HG03280 (cell line): Measurements from ENCODE around the gene KIF16B.
"Not testable (repeated sequence)": the region's sequence is repeated elsewhere in the genome, so short reads cannot be mapped to it uniquely, and the experiment has no call there.

Experiments
- ATAC-seq: cut with Tn5 transposase; IDR thresholded peaks from one replicate; pipeline ENCODE4 v1.9.1; 2021; ENCODE audit warnings: mild to moderate bottlenecking, moderate library complexity; ENCODE audit not compliant: unreplicated experiment

KIF16B gene

GRCh38 chr20:16439540-16439939 is 133.7 kb downstream of the KIF16B start:
- ATAC-seq: not testable (repeated sequence)

- no peak for ATAC-seq
Observed at GRCh38 chr20:16438100-16438499, 135.1 kb downstream of the KIF16B start.

DNA sequence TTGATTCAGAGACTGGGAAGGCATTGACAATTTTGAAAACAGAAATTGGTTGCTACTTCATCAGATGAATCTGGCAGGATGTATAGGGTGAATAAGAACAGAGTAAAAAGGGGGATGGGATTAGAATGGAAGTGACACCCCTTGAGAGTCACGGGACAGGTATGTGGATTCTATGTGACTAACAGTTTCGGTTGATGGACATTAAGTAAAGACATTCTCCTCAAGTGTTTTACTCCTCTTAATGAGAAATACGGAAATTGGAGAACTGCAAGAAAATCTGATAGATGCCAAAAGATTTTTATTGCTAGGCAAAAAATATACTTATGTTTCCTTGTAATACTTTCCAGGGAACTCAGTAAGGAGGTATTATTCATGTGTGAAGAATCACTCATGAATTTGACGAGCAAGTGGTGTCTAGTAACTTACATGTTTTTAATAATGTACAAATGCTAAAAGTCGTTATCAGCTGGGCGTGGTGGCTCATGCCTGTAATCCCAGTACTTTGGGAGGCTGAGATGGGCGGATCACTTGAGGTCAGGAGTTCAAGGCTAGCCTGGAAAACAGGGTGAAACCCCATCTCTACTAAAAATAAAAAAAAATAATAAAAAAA is 135.8 kb downstream of the KIF16B start:
- no peak for ATAC-seq

DNA sequence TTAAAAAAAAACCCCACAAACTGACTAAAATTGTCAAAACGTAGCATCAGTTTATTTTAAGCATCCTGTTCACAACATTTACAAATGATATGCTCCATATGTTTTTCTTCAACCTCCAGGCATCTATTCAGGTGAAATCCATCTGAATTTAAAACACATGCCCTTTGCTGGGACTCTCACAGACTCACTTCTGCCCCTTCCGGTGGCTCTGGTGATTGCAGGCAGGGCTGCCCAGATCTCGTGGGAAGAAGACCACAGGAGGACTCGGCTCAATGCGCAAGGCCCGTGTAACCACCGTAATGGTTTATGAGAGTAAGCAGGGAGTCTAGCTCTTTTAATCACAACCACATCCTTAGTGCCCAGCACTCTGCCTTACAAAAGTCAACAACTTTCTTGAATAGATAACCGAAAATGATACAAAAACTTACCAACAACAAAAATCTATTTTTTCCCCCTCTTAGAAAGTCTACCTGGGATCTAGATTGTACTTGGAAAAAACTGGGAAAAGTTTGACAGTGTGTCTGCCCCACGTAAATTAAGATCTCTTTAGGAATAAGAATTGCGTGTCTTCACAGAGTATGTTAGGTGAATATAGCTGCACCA is 139.1 kb downstream of the KIF16B start:
- ATAC-seq: peak; percentile 90

- no peak for ATAC-seq
Observed at GRCh38 chr20:16433293-16433580, 140.0 kb downstream of the KIF16B start.

GRCh38 chr20:16432466-16433292 is 140.6 kb downstream of the KIF16B start:
- ATAC-seq: no peak

- ATAC-seq: no peak
Observed at GRCh38 chr20:16428112-16428511, 145.1 kb downstream of the KIF16B start.

- no peak for ATAC-seq
Observed at GRCh38 chr20:16427571-16427970, 145.7 kb downstream of the KIF16B start.

DNA sequence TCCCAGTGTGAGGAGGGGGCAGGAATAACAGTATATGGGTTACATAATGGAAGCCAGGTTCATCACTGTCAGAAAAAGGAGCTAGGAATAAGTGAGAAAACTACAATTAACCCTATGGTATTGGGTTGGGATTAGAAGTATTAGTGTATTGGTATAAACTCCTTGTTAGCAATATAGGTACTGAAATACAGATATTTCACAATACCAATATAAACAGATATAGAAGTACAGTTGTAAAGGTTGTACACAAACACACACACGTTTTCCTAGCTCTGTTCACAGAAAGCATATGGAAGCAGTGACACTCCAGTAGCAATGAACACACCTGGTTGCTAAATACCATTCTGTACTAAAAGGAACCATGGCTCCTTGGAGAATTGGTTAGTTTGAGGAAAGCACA is 148.5 kb downstream of the KIF16B start:
- no peak for ATAC-seq

DNA sequence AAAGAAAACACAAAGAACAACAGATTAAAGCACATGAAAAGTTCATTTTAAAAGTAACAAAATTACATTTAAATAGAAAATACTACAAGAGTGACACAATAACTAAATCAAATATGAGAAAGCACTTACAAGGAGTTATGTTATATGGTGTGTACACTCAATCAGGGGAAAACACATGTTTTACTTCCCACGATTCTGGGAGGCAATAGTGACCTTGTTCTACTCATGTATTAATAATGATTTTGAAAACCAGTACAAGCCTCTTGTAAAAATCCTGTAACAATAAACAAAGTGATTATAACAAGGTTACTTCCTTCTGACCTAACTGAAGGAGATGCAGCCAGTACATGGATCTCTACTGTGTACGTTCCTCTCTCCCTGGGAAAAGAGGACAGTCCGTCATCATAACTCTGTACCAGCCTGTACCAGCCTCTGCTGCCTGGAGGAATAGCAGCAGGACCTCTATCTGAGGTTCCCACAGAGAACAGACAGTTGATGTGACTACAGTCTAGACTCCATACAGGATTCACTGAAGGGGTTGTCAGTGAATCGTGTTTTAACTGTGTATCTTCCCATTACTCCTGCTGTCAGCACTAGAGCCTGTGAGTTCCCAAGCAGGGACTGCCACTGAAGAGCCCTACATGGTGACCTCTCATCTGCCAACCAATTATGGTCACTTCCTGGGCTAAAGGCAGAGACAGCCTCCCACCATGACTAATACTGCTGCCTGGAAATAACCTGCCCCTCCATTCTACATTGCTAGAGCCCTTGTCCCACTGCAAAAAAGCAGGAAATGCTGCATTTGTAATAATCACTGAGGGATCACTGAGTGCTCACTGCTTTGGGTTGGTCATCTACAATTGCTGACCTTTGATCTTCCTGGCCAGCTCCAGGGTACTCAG is 149.7 kb downstream of the KIF16B start:
- ATAC-seq: no peak

- no peak for ATAC-seq
Observed at GRCh38 chr20:16419138-16419715, 154.0 kb downstream of the KIF16B start.

DNA sequence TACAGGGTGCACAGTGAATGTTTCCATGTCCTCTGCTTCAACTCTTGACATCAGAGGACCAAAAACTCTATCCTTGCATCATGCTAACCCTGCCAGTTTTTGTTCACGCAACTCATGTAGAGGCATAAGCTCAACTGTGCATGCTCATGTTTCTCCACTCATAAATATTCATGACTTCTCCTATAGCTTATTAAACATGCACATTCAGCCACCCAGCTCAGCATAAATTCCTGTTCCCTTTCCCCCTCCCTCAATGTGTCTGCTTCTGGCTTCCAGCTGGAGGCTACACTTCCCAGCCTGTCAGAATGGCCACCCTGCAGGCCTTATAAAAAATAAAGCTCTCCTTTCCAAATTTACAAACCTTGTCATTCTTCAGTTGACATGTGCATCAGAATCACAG is 154.6 kb downstream of the KIF16B start:
- ATAC-seq: no peak

DNA sequence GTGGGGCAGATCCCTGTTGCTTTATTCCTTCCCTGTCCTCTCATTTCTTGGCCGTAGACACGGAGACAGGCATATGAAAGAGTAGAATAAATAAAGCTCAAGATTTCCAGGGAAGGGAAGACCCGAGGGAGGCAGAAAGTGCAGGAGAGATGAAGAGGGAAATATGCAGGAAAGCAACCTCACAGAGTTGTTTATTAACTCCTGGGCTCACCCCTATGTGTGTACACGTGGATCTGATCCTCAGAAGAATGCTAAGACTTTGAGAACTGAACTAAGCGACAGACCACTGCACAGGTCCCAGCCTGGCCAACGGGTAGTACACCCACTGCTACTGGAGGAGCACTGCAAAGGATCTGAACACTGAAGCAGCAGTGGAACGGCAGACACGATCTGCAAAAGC is 156.2 kb downstream of the KIF16B start:
- ATAC-seq: no peak

DNA sequence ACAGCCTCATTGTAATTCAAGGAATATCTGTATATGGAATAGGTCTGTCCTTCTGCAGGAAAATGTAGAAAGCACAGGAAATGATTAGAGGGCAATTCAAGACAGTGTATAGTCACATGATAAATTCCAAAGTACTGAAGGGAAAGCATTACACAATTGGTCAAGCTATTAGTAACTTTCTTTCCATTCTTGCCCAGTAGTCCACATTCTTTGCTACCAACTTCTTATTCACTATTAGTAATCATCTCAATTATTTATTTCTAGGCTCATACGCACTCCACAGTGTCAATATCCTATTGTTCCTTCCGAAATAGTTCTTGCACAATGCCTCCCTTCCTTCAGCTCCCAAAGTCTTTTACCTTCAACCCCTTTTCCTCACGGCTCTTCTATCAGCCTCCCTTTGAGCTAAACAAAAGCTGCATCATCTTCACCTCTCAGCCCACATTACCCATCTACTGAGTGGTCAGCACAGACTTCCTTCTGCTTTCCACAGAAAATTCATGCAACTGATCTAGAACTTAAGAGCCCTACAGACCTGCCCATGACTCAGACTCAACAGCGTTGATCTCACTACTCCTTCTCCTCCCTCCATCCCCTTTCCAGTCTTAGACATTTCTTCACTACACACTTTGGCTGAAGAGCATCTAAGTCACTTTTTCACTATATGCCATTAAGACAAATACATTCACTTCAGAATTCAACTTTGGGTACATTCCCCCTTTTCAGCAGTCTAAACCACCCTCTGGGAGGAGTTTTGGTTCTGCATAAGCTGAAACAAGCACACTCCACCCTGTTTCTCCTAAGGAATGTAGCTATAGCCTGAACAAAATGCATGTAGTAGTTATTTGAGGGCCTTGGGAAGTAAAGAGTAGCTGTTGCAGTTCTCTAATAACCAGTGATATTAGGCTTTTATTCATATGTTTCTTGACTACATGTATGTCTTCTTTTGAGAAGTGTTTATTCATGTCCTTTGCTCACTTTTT is 157.9 kb downstream of the KIF16B start:
- ATAC-seq: no peak

- ATAC-seq: no peak
Observed at GRCh38 chr20:16412906-16413305, 160.3 kb downstream of the KIF16B start.

DNA sequence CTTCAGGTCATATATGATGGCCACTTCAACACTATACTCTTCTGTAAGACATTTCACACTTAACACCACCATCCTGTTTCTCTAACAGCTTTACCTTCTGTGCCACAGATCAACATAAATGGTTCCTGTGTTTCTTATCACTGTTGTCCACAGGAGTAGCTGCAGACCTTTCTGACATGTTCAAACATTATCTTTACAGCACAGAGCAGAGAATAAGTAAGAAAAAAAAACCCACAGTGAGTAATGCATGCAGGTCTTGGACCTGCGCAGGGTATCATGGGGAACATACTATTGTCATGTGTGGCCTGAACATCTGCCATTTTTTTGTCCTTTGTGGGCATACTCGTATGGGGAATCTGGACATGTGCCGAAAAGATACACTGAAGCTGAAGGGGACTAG is 161.9 kb downstream of the KIF16B start:
- no peak for ATAC-seq

- no peak for ATAC-seq
Observed at GRCh38 chr20:16410626-16411025, 162.6 kb downstream of the KIF16B start.

- no peak for ATAC-seq
Observed at GRCh38 chr20:16408981-16409380, 164.3 kb downstream of the KIF16B start.

DNA sequence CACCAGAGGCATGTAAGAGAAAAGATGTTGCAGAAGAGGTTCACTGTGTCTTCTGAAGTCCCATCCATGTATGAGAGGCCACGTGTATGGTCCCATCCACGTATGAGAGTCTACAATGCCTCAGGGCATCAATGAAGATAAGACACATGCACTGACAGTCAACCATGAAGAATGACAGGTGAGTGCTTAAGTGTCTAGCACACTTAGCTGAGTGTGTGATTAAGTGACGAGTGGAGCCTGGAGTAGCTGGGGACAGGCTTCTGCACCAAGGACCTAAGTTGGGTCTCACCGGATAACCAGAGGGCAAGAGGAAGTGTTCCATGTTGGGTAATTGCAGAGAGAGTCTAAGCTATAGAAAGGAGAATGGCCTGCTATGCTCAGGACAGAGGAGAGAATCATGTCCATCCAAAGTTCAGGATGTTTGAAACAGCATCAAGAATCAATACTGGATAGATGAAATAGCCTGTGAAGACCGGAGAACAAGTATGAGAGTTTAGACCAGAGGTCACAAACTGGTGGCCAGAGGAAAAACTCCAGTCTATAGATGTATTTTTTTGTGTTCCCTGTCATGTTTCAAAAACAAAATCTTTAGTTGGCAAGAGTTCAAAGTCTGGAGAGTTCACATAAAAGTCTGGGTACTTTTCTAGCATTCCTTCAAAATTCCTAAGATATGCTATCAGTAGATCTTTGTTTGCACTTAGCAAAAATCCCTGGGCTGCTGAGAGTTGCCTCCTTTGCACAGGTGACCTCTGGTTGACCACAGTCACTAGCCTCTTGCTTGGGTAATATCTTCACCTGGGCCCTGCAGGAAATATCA is 165.8 kb downstream of the KIF16B start:
- no peak for ATAC-seq
